ENCODE measurements around the gene KRTAP5-8. TPM values are rescaled to one million over a fixed set of nuclear protein-coding genes. Genes with fewer than 3 reads are reported as not detected.

The KRTAP5-8 gene
- total and polyA plus RNA-seq, 2 donors (not counting 1 experiment from before 2014, with no cell fraction given), result not detected

GRCh38 chr11:71551711-71552110 is 13.9 kb downstream of the KRTAP5-8 start:
- H3K9ac ChIP-seq (ENCODE audit: insufficient read depth, low read length), result no peak overlapping the region
- H2AFZ ChIP-seq (ENCODE audit: low read length), result no peak overlapping the region
- DNase-seq (ENCODE audit: low read depth in 2 of 2), result no peak

GRCh38 chr11:71554996-71555395 is 17.2 kb downstream of the KRTAP5-8 start:
- no peak for DNase-seq (ENCODE audit: low read depth in 2 of 2)
- H3K4me3 ChIP-seq (replicated peaks in 1 of 4; ENCODE audit: control extremely low read depth in 1 of 4, insufficient read depth in 1 of 4, low read depth in 3 of 4, low read length in 4 of 4), result no peak overlapping the region
- TF ChIP-seq CTCF (conservative IDR thresholded peaks at IDR 0.05 in 1 of 2, IDR thresholded peaks at IDR 0.05 in 1 of 2; ENCODE audit: low read depth in 1 of 2, low read length in 2 of 2), result no peak
- no peak for TF ChIP-seq EZH2 (IDR thresholded peaks at IDR 0.05; ENCODE audit: low read length, missing control alignments)
- no peak overlapping the region for H2AFZ ChIP-seq (ENCODE audit: low read length)
- H3K27ac ChIP-seq (ENCODE audit: insufficient read depth, low read length), result no peak overlapping the region
- no peaks in the 10 kb centered on the region for H3K27me3 ChIP-seq (ENCODE audit: control insufficient read depth, insufficient read depth, low read length)
- H3K9ac ChIP-seq (ENCODE audit: insufficient read depth, low read length), result no peak overlapping the region
- no peaks in the 10 kb centered on the region for H3K36me3 ChIP-seq (ENCODE audit: control insufficient read depth, insufficient read depth, low read length)
- no peak overlapping the region for H3K4me2 ChIP-seq (ENCODE audit: extremely low read depth, insufficient read depth, low read length)
- no peaks in the 10 kb centered on the region for H3K9me3 ChIP-seq (ENCODE audit: control insufficient read depth, insufficient read depth, low read depth, low read length)
- H3K4me1 ChIP-seq (ENCODE audit: control insufficient read depth, extremely low read depth, insufficient read depth, low read length), result no peaks in the 10 kb centered on the region
- no peaks in the 10 kb centered on the region for H4K20me1 ChIP-seq (ENCODE audit: control insufficient read depth, extremely low read depth, insufficient read depth, low read length)
- H3K79me2 ChIP-seq (ENCODE audit: control insufficient read depth, insufficient read depth, low read length), result no peaks in the 10 kb centered on the region

More at GRCh38 chr11:71551711-71552110, 13.9 kb downstream of the KRTAP5-8 start:
- Histone ChIP-seq H3K4me1 (ENCODE audit: control insufficient read depth, extremely low read depth, insufficient read depth, low read length) (no peaks in the 10 kb centered on the region), H3K27ac (ENCODE audit: insufficient read depth, low read length) (no peak overlapping the region), H3K9me3 (ENCODE audit: control insufficient read depth, insufficient read depth, low read depth, low read length) (no peaks in the 10 kb centered on the region), H3K4me3 (replicated peaks in 1 of 4; ENCODE audit: control extremely low read depth in 1 of 4, insufficient read depth in 1 of 4, low read depth in 3 of 4, low read length in 4 of 4) (no peak overlapping the region), H3K36me3 (ENCODE audit: control insufficient read depth, insufficient read depth, low read length) (no peaks in the 10 kb centered on the region), H4K20me1 (ENCODE audit: control insufficient read depth, extremely low read depth, insufficient read depth, low read length) (no peaks in the 10 kb centered on the region), H3K79me2 (ENCODE audit: control insufficient read depth, insufficient read depth, low read length) (no peaks in the 10 kb centered on the region), H3K4me2 (ENCODE audit: extremely low read depth, insufficient read depth, low read length) (no peak overlapping the region), H3K27me3 (ENCODE audit: control insufficient read depth, insufficient read depth, low read length) (no peaks in the 10 kb centered on the region)
- TF ChIP-seq EZH2 (IDR thresholded peaks at IDR 0.05; ENCODE audit: low read length, missing control alignments), result no peak

GRCh38 chr11:71555508-71555907 is 17.7 kb downstream of the KRTAP5-8 start:
- no peak overlapping the region for H3K9ac ChIP-seq (ENCODE audit: insufficient read depth, low read length)
- H3K9me3 ChIP-seq (ENCODE audit: control insufficient read depth, insufficient read depth, low read depth, low read length), result no peaks in the 10 kb centered on the region
- no peaks in the 10 kb centered on the region for H3K4me1 ChIP-seq (ENCODE audit: control insufficient read depth, extremely low read depth, insufficient read depth, low read length)
- no peak overlapping the region for H3K4me3 ChIP-seq (replicated peaks in 1 of 4; ENCODE audit: control extremely low read depth in 1 of 4, insufficient read depth in 1 of 4, low read depth in 3 of 4, low read length in 4 of 4)
- no peak for DNase-seq (ENCODE audit: low read depth in 2 of 2)
- H4K20me1 ChIP-seq (ENCODE audit: control insufficient read depth, extremely low read depth, insufficient read depth, low read length), result no peaks in the 10 kb centered on the region
- TF ChIP-seq EZH2 (IDR thresholded peaks at IDR 0.05; ENCODE audit: low read length, missing control alignments) (no peak), CTCF (conservative IDR thresholded peaks at IDR 0.05 in 1 of 2, IDR thresholded peaks at IDR 0.05 in 1 of 2; ENCODE audit: low read depth in 1 of 2, low read length in 2 of 2) (no peak)
- H3K27ac ChIP-seq (ENCODE audit: insufficient read depth, low read length), result no peak overlapping the region
- no peak overlapping the region for H2AFZ ChIP-seq (ENCODE audit: low read length)
- H3K79me2 ChIP-seq (ENCODE audit: control insufficient read depth, insufficient read depth, low read length), result no peaks in the 10 kb centered on the region
- H3K4me2 ChIP-seq (ENCODE audit: extremely low read depth, insufficient read depth, low read length), result no peak overlapping the region
- no peaks in the 10 kb centered on the region for H3K36me3 ChIP-seq (ENCODE audit: control insufficient read depth, insufficient read depth, low read length)
- no peaks in the 10 kb centered on the region for H3K27me3 ChIP-seq (ENCODE audit: control insufficient read depth, insufficient read depth, low read length)

Data from fibroblast of lung (primary cell).